ENCODE data around the gene PLXNA4. TPM values are rescaled to one million over a fixed set of nuclear protein-coding genes. Genes with fewer than 3 reads are reported as not detected.

PLXNA4 gene
- total RNA-seq, 1 donor from 2014 or later: 3.5 TPM

GRCh38 chr7:132565885-132566284 is 10.4 kb downstream of the PLXNA4 start:
- Mint-ChIP-seq H3K9me3 (ENCODE audit: unreplicated experiment) (peaks cover 4% of the 10 kb centered on the region), H3K4me3 (ENCODE audit: unreplicated experiment) (no peak overlapping the region), H3K36me3 (ENCODE audit: low read depth, unreplicated experiment) (peaks cover 8% of the 10 kb centered on the region), H3K27ac (ENCODE audit: unreplicated experiment) (no peak overlapping the region), H3K4me1 (ENCODE audit: unreplicated experiment) (peaks cover 11% of the 10 kb centered on the region), H3K27me3 (ENCODE audit: unreplicated experiment) (peaks cover 9% of the 10 kb centered on the region)
- DNase-seq (ENCODE audit: low spot score): no peak
- TF ChIP-seq CTCF (IDR thresholded peaks at IDR 0.05; ENCODE audit: unreplicated experiment): no peak

GRCh38 chr7:132565441-132565840 is 10.8 kb downstream of the PLXNA4 start:
- TF ChIP-seq CTCF (IDR thresholded peaks at IDR 0.05; ENCODE audit: unreplicated experiment): no peak
- H3K27ac Mint-ChIP-seq (ENCODE audit: unreplicated experiment): no peak overlapping the region
- peaks cover 7% of the 10 kb centered on the region for H3K4me1 Mint-ChIP-seq (ENCODE audit: unreplicated experiment)
- peaks cover 10% of the 10 kb centered on the region for H3K36me3 Mint-ChIP-seq (ENCODE audit: low read depth, unreplicated experiment)
- H3K9me3 Mint-ChIP-seq (ENCODE audit: unreplicated experiment): peaks cover 4% of the 10 kb centered on the region
- DNase-seq (ENCODE audit: low spot score): no peak
- H3K4me3 Mint-ChIP-seq (ENCODE audit: unreplicated experiment): no peak overlapping the region
- peaks cover 12% of the 10 kb centered on the region for H3K27me3 Mint-ChIP-seq (ENCODE audit: unreplicated experiment)

GRCh38 chr7:132564849-132565248 is 11.4 kb downstream of the PLXNA4 start:
- no peak overlapping the region for H3K4me3 Mint-ChIP-seq (ENCODE audit: unreplicated experiment)
- no peak for DNase-seq (ENCODE audit: low spot score)
- peaks cover 12% of the 10 kb centered on the region for H3K36me3 Mint-ChIP-seq (ENCODE audit: low read depth, unreplicated experiment)
- peaks cover 3% of the 10 kb centered on the region for H3K4me1 Mint-ChIP-seq (ENCODE audit: unreplicated experiment)
- H3K27ac Mint-ChIP-seq (ENCODE audit: unreplicated experiment): no peak overlapping the region
- H3K9me3 Mint-ChIP-seq (ENCODE audit: unreplicated experiment): peaks cover 4% of the 10 kb centered on the region
- peaks cover 15% of the 10 kb centered on the region for H3K27me3 Mint-ChIP-seq (ENCODE audit: unreplicated experiment)
- no peak for TF ChIP-seq CTCF (IDR thresholded peaks at IDR 0.05; ENCODE audit: unreplicated experiment)

- H3K27ac Mint-ChIP-seq (ENCODE audit: unreplicated experiment): peak overlapping the region; percentile 84
- peaks cover 3% of the 10 kb centered on the region for H3K4me1 Mint-ChIP-seq (ENCODE audit: unreplicated experiment)
- DNase-seq (ENCODE audit: low spot score): no peak
- peak overlapping the region; percentile 74 for H3K4me3 Mint-ChIP-seq (ENCODE audit: unreplicated experiment)
- H3K36me3 Mint-ChIP-seq (ENCODE audit: low read depth, unreplicated experiment): peaks cover 12% of the 10 kb centered on the region
- TF ChIP-seq CTCF (IDR thresholded peaks at IDR 0.05; ENCODE audit: unreplicated experiment): no peak
- H3K27me3 Mint-ChIP-seq (ENCODE audit: unreplicated experiment): peaks cover 13% of the 10 kb centered on the region
- peaks cover 4% of the 10 kb centered on the region for H3K9me3 Mint-ChIP-seq (ENCODE audit: unreplicated experiment)
Observed at GRCh38 chr7:132564090-132564489, 12.2 kb downstream of the PLXNA4 start.

- H3K4me1 Mint-ChIP-seq (ENCODE audit: unreplicated experiment): peaks cover 3% of the 10 kb centered on the region
- no peak overlapping the region for H3K27ac Mint-ChIP-seq (ENCODE audit: unreplicated experiment)
- H3K4me3 Mint-ChIP-seq (ENCODE audit: unreplicated experiment): no peak overlapping the region
- H3K36me3 Mint-ChIP-seq (ENCODE audit: low read depth, unreplicated experiment): peaks cover 12% of the 10 kb centered on the region
- DNase-seq (ENCODE audit: low spot score): no peak
- peaks cover 11% of the 10 kb centered on the region for H3K27me3 Mint-ChIP-seq (ENCODE audit: unreplicated experiment)
- peaks cover 4% of the 10 kb centered on the region for H3K9me3 Mint-ChIP-seq (ENCODE audit: unreplicated experiment)
- TF ChIP-seq CTCF (IDR thresholded peaks at IDR 0.05; ENCODE audit: unreplicated experiment): no peak
Observed at GRCh38 chr7:132562690-132563089, 13.6 kb downstream of the PLXNA4 start.

All from endothelial cell (in vitro differentiated cells).